NCI-H2196 treated with DMSO at 0.1 percent for 48 hours (cell line): Measurements from ENCODE around the gene ARRB2.

Experiments used
- DNase-seq: peaks from one replicate; lab custom pipeline; 2025; ENCODE audit not compliant: unreplicated experiment; lab: John Stamatoyannopoulos, UW

Gene ARRB2

GRCh38 chr17:4748686-4749085 is 38.3 kb downstream of the ARRB2 start:
- no peak for DNase-seq

GRCh38 chr17:4750606-4751005 is 40.2 kb downstream of the ARRB2 start:
- no peak for DNase-seq

- DNase-seq: no peak
Measured at GRCh38 chr17:4751932-4752331, 41.5 kb downstream of the ARRB2 start.

GRCh38 chr17:4753392-4753791 is 43.0 kb downstream of the ARRB2 start:
- no peak for DNase-seq

- no peak for DNase-seq
Measured at GRCh38 chr17:4759776-4760236, 49.4 kb downstream of the ARRB2 start.

GRCh38 chr17:4764595-4764994 is 54.2 kb downstream of the ARRB2 start:
- no peak for DNase-seq

GRCh38 chr17:4766201-4766600 is 55.8 kb downstream of the ARRB2 start:
- DNase-seq: no peak

GRCh38 chr17:4766723-4767122 is 56.3 kb downstream of the ARRB2 start:
- DNase-seq: no peak

GRCh38 chr17:4768298-4768697 is 57.9 kb downstream of the ARRB2 start:
- no peak for DNase-seq

- DNase-seq: no peak
Measured at GRCh38 chr17:4769628-4770027, 59.2 kb downstream of the ARRB2 start.
